GM23248 (cell line): ENCODE data around the gene SLC16A8. TPM values are rescaled to one million over a fixed set of nuclear protein-coding genes. Genes with fewer than 3 reads are reported as not detected.

ENCODE experiments used
- DNase-seq: peaks from one replicate; pipeline ENCODE4 v3.0.0-alpha.2; 2015
- H2AFZ ChIP-seq: fragments of 200-600 bp; sonication (generic); 2 replicates; pipeline ENCODE4 v1.6.1; 2016; ENCODE audit warnings: antibody characterized with exemption
- H3F3A ChIP-seq: fragments of 200-600 bp; sonication (generic); 2 replicates; pipeline ENCODE4 v1.6.1; 2016; ENCODE audit warnings: mild to moderate bottlenecking, antibody characterized with exemption, mixed run types; ENCODE audit not compliant: insufficient read depth
- H3K27ac ChIP-seq: fragments of 200-600 bp; sonication (generic); 2 replicates; pipeline ENCODE4 v1.5.1; 2016; ENCODE audit warnings: mild to moderate bottlenecking
- H3K27me3 ChIP-seq: fragments of 200-600 bp; sonication (generic); replicated peaks from 2 replicates; pipeline ENCODE4 v1.6.1; 2016; ENCODE audit warnings: mild to moderate bottlenecking; ENCODE audit not compliant: insufficient read depth
- H3K36me3 ChIP-seq: fragments of 200-600 bp; sonication (generic); 2 replicates; pipeline ENCODE4 v1.6.1; 2016; ENCODE audit warnings: low read depth, mild to moderate bottlenecking
- H3K4me1 ChIP-seq: fragments of 200-600 bp; sonication (generic); 2 replicates; pipeline ENCODE4 v1.6.1; 2016; ENCODE audit warnings: mild to moderate bottlenecking; ENCODE audit not compliant: insufficient read depth
- H3K4me2 ChIP-seq: fragments of 200-600 bp; sonication (generic); one replicate; pipeline ENCODE4 v1.6.1; 2016; ENCODE audit warnings: mild to moderate bottlenecking; ENCODE audit not compliant: unreplicated experiment
- H3K4me3 ChIP-seq: fragments of 200-600 bp; sonication (generic); 2 replicates; pipeline ENCODE4 v1.5.1; 2016; ENCODE audit warnings: mild to moderate bottlenecking
- H3K79me2 ChIP-seq: fragments of 200-600 bp; sonication (generic); 2 replicates; pipeline ENCODE4 v1.6.1; 2016; ENCODE audit warnings: mild to moderate bottlenecking; ENCODE audit not compliant: insufficient read depth
- H3K9ac ChIP-seq: fragments of 200-600 bp; sonication (generic); 2 replicates; pipeline ENCODE4 v1.6.1; 2016; ENCODE audit warnings: mild to moderate bottlenecking
- H3K9me2 ChIP-seq: fragments of 200-600 bp; sonication (generic); 2 replicates; pipeline ENCODE4 v1.6.1; 2016; ENCODE audit warnings: mixed run types, mild to moderate bottlenecking, moderate library complexity; ENCODE audit not compliant: insufficient read depth
- H3K9me3 ChIP-seq: fragments of 200-600 bp; sonication (generic); one replicate; pipeline ENCODE4 v1.6.1; 2017; ENCODE audit warnings: low read depth
- H4K20me1 ChIP-seq: fragments of 200-600 bp; sonication (generic); 2 replicates; pipeline ENCODE4 v1.6.0; 2016; ENCODE audit not compliant: insufficient read depth
- EZH2 ChIP-seq: fragments of 200-600 bp; sonication (generic); IDR thresholded peaks from 2 replicates; pipeline ENCODE4 v1.6.1; 2018; ENCODE audit warnings: antibody characterized with exemption, mild to moderate bottlenecking; ENCODE audit not compliant: insufficient read depth, poor library complexity, severe bottlenecking
- EZH2phosphoT487 ChIP-seq: fragments of 200-600 bp; sonication (generic); IDR thresholded peaks from 2 replicates; pipeline ENCODE4 v1.6.1; 2018; ENCODE audit warnings: antibody characterized with exemption, moderate library complexity, mild to moderate bottlenecking, low read depth; ENCODE audit not compliant: insufficient read depth
- WGBS, 2 experiments: methylation state at CpG; one replicate each; pipeline ENCODE4 v1.1.6; 2015 to 2017; ENCODE audit warnings: low lambda C conversion rate in 2 of 2, low coverage in 1 of 2; ENCODE audit errors: missing lambda C conversion rate in 2 of 2; 5-methylcytosine and 5-hydroxymethylcytosine counted together
- in situ Hi-C: fragments of 300-500 bp; cut with MboI; formaldehyde crosslinking; loops from 2 replicates; pipeline ENCODE4 v1.15.0; 2020
- polyA plus RNA-seq: library from polyadenylated mRNA; unstranded; fragments of >200 nt; fragmentation: Nextera tagmentation; extraction: Ambion mirVana; gene quantifications from 2 replicates; pipeline ENCODE4 v1.2.1, GENCODE V29; 2016
- total RNA-seq: library from RNA; depleted of rRNA; stranded (reverse); fragments of >200 nt; shearing (Covaris generic); gene quantifications from 2 replicates; pipeline ENCODE4 v1.2.3, GENCODE V29; 2014

The SLC16A8 gene
- total and polyA plus RNA-seq, 2 experiments from 2014 or later = 1.3 to 1.4 TPM

DNA sequence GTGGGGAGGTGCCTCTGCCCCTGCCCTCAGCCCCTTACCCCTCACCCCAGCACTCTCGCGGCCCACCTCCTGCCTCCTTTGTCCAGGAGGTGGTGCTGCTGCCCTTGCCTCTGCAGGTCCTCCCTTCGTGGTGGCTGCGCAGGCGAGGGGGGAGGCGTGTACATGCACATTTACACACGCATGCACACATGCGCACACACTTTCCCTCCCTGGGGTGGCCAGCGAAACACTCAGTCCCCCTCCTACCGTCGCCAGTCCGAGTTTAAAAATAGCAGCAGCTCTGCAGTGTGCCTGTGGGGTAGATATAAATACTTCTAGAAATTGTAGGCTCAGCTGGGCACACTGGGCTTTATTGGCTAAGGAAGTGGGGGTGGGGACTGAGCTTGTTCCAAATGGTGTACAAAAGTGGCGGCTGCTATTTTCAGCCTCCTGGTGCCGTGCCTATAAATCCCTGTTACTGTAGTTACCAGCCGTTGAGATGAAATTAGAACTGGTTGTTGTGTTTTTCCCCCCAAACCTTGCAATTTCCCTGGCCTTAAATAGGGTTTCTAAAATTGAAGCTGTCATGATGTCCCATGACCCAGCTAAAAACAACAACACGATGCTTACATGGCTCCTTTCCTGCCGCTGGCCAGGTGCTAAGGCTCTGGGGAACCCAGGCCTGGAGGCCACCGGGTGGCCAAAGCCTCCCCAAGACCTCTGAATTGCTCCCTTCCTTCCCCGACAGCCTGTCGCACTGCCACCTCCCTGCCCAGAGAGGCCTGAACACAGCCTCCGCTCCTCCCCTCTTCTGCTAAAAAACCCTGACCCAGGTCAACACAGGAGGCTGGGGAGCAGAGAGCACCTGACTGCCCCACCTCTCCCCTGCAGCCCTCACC is 14.4 kb downstream of the SLC16A8 start:
- TF ChIP-seq EZH2phosphoT487 (no peak), EZH2 (no peak)
- Histone ChIP-seq H3K4me3 (no peak overlapping the region), H3K27ac (no peak overlapping the region), H3K79me2 (no peaks in the 10 kb centered on the region), H3K9me2 (no peaks in the 10 kb centered on the region), H3F3A (no peaks in the 10 kb centered on the region), H3K36me3 (no peaks in the 10 kb centered on the region), H3K27me3 (no peaks in the 10 kb centered on the region), H3K9ac (no peak overlapping the region), H3K4me1 (no peaks in the 10 kb centered on the region), H2AFZ (no peak overlapping the region), H3K4me2 (no peak overlapping the region), H4K20me1 (no peaks in the 10 kb centered on the region), H3K9me3 (no peaks in the 10 kb centered on the region)
- 85 to 88% methylated on average over 17 to 21 of the region's 21 CpGs for WGBS, 2 experiments
- DNase-seq = peak; percentile 21
- in situ Hi-C loops = no loop called here

DNA sequence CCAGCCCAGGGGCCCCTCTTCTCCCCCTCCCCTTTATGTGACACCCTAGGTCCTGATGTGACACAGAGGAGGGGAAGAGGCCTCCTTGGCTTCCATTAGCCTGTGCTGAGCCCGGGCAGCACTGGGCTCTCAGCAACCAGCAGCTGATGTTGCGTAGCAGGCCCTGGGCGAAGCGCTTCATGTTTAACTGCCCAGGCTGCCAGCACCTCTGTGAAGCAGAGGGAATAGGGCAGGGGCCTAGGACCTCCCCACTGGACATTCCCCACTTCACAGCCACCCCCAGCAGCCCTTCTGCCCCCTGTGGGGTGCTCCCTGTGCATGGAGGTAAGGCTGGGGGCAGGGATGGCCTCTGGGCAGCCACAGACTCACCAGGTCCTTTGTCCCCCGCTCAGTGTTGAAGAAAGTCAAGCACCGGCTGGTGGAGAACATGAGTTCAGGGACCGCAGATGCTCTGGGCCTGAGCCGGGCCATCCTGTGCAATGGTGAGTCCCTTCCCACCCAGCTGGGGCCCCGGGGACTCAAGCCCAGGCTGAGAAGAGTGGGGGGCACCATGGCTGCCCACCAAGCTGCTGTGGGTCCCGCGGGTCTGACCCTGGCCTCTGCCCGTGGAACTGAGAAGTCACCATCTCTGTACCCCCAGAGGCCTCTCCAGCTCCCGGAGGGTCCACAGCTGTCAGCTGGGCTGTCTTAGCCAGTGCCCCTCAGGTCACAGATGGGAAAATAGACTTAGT is 15.2 kb downstream of the SLC16A8 start:
- H2AFZ ChIP-seq = no peak overlapping the region
- H4K20me1 ChIP-seq = no peaks in the 10 kb centered on the region
- H3K4me3 ChIP-seq = no peak overlapping the region
- no peaks in the 10 kb centered on the region for H3K9me2 ChIP-seq
- H3K27me3 ChIP-seq = no peaks in the 10 kb centered on the region
- in situ Hi-C loops = no loop called here
- no peak for DNase-seq
- 88% methylated on average over 12 to 13 of the region's 13 CpGs for WGBS, 2 experiments
- H3K9me3 ChIP-seq = no peaks in the 10 kb centered on the region
- H3K9ac ChIP-seq = no peak overlapping the region
- H3K36me3 ChIP-seq = no peaks in the 10 kb centered on the region
- no peaks in the 10 kb centered on the region for H3K79me2 ChIP-seq
- no peaks in the 10 kb centered on the region for H3K4me1 ChIP-seq
- no peak for TF ChIP-seq EZH2
- TF ChIP-seq EZH2phosphoT487 = no peak
- H3K27ac ChIP-seq = no peak overlapping the region
- H3F3A ChIP-seq = no peaks in the 10 kb centered on the region
- H3K4me2 ChIP-seq = no peak overlapping the region

DNA sequence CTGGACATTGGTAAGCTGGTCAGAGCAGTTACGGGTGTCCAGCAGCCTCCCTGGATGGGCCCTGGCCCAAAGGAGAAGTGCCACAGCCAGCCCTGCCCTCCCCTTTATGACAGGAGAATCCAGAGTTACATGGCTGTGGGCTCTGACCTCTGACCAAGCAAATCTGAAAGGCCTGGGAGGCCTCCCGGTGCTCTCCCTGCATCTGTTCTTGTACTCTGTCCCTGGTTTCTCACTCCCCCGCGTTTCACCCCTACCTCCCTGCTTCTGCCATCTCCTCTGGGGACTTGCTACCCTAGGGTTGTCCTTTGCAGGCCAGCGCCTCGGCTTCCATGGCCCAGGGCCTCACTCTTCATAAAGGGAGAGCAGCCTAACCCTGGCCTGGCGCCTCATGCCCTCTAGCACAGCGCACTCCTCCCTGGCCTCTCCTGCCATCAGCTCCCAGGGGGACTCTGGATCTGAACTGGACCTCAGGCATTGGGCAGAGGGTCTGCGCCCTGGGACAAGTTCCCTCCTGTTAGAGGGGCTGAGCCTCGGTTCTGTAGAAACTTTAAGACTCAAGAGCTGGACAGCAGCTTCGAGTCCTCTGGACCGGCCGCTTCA is 16.1 kb downstream of the SLC16A8 start:
- no peak for TF ChIP-seq EZH2phosphoT487
- no peak for TF ChIP-seq EZH2
- no peaks in the 10 kb centered on the region for H3K79me2 ChIP-seq
- no peak for DNase-seq
- H2AFZ ChIP-seq = no peak overlapping the region
- H3K4me1 ChIP-seq = no peaks in the 10 kb centered on the region
- H3K4me2 ChIP-seq = no peak overlapping the region
- 84 to 86% methylated on average over 13 of the region's 13 CpGs for WGBS, 2 experiments
- H4K20me1 ChIP-seq = no peaks in the 10 kb centered on the region
- no peak overlapping the region for H3K27ac ChIP-seq
- no peaks in the 10 kb centered on the region for H3K9me3 ChIP-seq
- no peaks in the 10 kb centered on the region for H3F3A ChIP-seq
- in situ Hi-C loops = no loop called here
- H3K9me2 ChIP-seq = no peaks in the 10 kb centered on the region
- no peak overlapping the region for H3K4me3 ChIP-seq
- H3K36me3 ChIP-seq = no peaks in the 10 kb centered on the region
- no peaks in the 10 kb centered on the region for H3K27me3 ChIP-seq
- H3K9ac ChIP-seq = no peak overlapping the region

DNA sequence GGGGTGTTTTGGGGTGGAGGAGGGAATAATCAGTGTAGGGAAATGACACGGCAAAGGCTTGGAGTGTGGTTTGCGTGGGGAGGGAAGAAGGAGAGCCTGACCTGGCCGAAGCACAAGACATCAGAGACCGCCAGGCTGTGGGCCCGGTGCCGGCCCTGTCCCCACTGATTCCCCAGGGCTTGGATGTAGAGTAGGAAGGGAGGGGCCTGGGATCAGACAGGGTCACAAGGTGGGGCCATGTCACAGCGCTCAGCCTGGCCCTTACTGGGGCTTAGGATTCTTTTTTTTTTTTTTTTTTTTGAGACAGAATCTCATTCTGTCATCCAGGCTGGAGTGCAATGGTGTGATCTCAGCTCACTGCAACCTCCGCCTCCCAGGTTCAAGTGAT is 17.0 kb downstream of the SLC16A8 start:
- 52 to 54% methylated on average over 8 of the region's 8 CpGs for WGBS, 2 experiments
- no peak overlapping the region for H3K4me3 ChIP-seq
- H3K9me3 ChIP-seq = no peaks in the 10 kb centered on the region
- no peaks in the 10 kb centered on the region for H3K4me1 ChIP-seq
- no peak for TF ChIP-seq EZH2phosphoT487
- TF ChIP-seq EZH2 = no peak
- H3K27ac ChIP-seq = no peak overlapping the region
- no peaks in the 10 kb centered on the region for H3K9me2 ChIP-seq
- H3K4me2 ChIP-seq = no peak overlapping the region
- in situ Hi-C loops = no loop called here
- H3F3A ChIP-seq = no peaks in the 10 kb centered on the region
- no peaks in the 10 kb centered on the region for H4K20me1 ChIP-seq
- no peak overlapping the region for H3K9ac ChIP-seq
- no peak for DNase-seq
- H3K36me3 ChIP-seq = no peaks in the 10 kb centered on the region
- H3K79me2 ChIP-seq = no peaks in the 10 kb centered on the region
- H2AFZ ChIP-seq = no peak overlapping the region
- no peaks in the 10 kb centered on the region for H3K27me3 ChIP-seq
